ENCODE results near the gene TRAF5. TPM values are rescaled to one million over a fixed set of nuclear protein-coding genes. Genes with fewer than 3 reads are reported as not detected.

TRAF5 gene
- total RNA-seq, 1 experiment from 2014 or later, result 22.2 TPM

DNA sequence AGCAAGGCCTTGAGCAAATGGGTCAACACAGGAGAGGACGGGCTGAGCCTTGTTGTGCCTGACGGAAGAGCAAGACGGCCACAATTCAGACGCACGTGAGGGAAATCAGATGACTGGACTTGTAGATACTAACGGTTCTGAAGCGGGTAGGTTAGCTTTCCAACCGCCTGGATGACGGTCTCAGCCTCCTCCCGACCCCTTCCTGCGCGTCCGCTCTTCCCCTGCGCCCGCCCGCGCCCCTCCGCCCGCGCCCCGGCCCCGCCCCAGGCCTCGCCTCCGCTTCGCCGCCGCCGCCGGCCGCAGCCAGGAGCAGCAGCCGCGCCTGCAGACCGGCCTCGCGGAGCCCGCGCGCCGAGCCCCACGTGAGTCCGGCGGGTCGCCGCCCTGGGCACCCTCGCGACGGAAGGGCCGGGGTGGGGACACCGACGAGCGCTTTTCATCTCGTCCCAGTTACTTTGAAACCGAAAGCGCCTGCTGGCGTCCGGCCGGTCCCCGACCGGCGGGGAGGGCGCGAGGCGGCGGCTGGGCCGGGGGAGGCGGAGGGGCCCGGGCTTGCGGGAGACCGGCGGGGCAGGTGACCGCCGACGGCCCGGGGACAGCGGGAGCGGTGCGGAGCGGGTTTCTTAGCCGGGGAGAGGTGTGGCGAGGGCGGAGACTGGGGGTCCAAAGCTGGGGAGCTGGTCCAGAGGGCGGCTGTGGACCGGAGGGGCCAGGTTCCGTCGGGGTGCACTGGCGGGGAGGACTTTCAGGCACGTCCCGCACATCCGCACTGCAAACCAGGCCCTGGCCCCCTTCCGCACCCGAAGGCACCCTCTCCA, at the start of gene TRAF5 (continued):
- TF ChIP-seq, protein P1, sequence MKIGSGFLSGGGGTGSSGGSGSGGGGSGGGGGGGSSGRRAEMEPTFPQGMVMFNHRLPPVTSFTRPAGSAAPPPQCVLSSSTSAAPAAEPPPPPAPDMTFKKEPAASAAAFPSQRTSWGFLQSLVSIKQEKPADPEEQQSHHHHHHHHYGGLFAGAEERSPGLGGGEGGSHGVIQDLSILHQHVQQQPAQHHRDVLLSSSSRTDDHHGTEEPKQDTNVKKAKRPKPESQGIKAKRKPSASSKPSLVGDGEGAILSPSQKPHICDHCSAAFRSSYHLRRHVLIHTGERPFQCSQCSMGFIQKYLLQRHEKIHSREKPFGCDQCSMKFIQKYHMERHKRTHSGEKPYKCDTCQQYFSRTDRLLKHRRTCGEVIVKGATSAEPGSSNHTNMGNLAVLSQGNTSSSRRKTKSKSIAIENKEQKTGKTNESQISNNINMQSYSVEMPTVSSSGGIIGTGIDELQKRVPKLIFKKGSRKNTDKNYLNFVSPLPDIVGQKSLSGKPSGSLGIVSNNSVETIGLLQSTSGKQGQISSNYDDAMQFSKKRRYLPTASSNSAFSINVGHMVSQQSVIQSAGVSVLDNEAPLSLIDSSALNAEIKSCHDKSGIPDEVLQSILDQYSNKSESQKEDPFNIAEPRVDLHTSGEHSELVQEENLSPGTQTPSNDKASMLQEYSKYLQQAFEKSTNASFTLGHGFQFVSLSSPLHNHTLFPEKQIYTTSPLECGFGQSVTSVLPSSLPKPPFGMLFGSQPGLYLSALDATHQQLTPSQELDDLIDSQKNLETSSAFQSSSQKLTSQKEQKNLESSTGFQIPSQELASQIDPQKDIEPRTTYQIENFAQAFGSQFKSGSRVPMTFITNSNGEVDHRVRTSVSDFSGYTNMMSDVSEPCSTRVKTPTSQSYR (CRISPR knock-in tag; IDR thresholded peaks at IDR 0.05), result no peak
- TF ChIP-seq TP53 (CRISPR knock-in tag; IDR thresholded peaks at IDR 0.05) (peak; percentile 80; the same call in 1 of the 2 replicates), GTF2I (CRISPR knock-in tag; conservative IDR thresholded peaks at IDR 0.05) (no peak), KAT7 (CRISPR knock-in tag; IDR thresholded peaks at IDR 0.05; ENCODE audit: borderline replicate concordance) (0 out of 2 replicates have a peak, but pooled peaks have one; percentile 25), FOXK1 (CRISPR knock-in tag; IDR thresholded peaks at IDR 0.05) (0 out of 2 replicates have a peak, but pooled peaks have one; percentile 24), FOXJ3 (CRISPR knock-in tag; IDR thresholded peaks at IDR 0.05; ENCODE audit: borderline replicate concordance) (no peak), HMGA2 (CRISPR knock-in tag; IDR thresholded peaks at IDR 0.05) (no peak), ZNF671 (CRISPR knock-in tag; IDR thresholded peaks at IDR 0.05) (no peak), ZBTB21 (CRISPR knock-in tag; IDR thresholded peaks at IDR 0.05; ENCODE audit: borderline replicate concordance) (no peak), SP1 (CRISPR knock-in tag; conservative IDR thresholded peaks at IDR 0.05) (0 out of 2 replicates have a peak, but pooled peaks have one; percentile 40)
- TF ChIP-seq, protein P2, sequence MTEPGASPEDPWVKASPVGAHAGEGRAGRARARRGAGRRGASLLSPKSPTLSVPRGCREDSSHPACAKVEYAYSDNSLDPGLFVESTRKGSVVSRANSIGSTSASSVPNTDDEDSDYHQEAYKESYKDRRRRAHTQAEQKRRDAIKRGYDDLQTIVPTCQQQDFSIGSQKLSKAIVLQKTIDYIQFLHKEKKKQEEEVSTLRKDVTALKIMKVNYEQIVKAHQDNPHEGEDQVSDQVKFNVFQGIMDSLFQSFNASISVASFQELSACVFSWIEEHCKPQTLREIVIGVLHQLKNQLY (CRISPR knock-in tag; IDR thresholded peaks at IDR 0.05), result no peak
- TF ChIP-seq, protein P3, sequence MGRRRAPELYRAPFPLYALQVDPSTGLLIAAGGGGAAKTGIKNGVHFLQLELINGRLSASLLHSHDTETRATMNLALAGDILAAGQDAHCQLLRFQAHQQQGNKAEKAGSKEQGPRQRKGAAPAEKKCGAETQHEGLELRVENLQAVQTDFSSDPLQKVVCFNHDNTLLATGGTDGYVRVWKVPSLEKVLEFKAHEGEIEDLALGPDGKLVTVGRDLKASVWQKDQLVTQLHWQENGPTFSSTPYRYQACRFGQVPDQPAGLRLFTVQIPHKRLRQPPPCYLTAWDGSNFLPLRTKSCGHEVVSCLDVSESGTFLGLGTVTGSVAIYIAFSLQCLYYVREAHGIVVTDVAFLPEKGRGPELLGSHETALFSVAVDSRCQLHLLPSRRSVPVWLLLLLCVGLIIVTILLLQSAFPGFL (CRISPR knock-in tag; IDR thresholded peaks at IDR 0.05; ENCODE audit: borderline replicate concordance), result no peak
- TF ChIP-seq, protein P4, sequence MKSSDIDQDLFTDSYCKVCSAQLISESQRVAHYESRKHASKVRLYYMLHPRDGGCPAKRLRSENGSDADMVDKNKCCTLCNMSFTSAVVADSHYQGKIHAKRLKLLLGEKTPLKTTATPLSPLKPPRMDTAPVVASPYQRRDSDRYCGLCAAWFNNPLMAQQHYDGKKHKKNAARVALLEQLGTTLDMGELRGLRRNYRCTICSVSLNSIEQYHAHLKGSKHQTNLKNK (CRISPR knock-in tag; IDR thresholded peaks at IDR 0.05), result no peak
- TF ChIP-seq, protein P5, sequence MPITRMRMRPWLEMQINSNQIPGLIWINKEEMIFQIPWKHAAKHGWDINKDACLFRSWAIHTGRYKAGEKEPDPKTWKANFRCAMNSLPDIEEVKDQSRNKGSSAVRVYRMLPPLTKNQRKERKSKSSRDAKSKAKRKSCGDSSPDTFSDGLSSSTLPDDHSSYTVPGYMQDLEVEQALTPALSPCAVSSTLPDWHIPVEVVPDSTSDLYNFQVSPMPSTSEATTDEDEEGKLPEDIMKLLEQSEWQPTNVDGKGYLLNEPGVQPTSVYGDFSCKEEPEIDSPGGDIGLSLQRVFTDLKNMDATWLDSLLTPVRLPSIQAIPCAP (CRISPR knock-in tag; IDR thresholded peaks at IDR 0.05), result no peak
- TF ChIP-seq, protein P6, sequence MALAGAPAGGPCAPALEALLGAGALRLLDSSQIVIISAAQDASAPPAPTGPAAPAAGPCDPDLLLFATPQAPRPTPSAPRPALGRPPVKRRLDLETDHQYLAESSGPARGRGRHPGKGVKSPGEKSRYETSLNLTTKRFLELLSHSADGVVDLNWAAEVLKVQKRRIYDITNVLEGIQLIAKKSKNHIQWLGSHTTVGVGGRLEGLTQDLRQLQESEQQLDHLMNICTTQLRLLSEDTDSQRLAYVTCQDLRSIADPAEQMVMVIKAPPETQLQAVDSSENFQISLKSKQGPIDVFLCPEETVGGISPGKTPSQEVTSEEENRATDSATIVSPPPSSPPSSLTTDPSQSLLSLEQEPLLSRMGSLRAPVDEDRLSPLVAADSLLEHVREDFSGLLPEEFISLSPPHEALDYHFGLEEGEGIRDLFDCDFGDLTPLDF (CRISPR knock-in tag; IDR thresholded peaks at IDR 0.05), result no peak

DNA sequence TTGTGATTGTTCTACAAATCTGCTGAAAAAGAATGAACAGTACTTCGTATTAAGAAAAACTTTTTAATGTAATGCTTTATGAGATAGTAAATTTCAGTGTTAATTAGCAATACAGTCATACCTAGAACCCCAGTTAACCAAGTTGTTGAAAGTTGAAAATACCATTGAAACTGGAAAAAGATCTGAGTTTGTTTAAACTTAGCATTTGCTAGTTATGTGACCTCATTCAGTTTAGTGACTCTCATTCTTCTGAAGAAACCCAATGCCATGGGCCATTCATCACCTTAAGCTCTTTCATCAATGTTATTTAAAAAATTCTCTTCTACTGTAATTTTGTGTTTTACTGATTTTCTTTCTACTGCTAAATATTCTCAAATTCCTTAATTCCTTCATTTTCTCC, 47.3 kb upstream of the TRAF5 start:
- Mint-ChIP-seq H3K27me3 (ENCODE audit: low read depth) (no peaks in the 10 kb centered on the region), H3K36me3 (peaks cover 25% of the 10 kb centered on the region), H3K4me1 (no peaks in the 10 kb centered on the region), H3K4me3 (no peak overlapping the region), H3K9me3 (no peaks in the 10 kb centered on the region), H3K27ac (no peak overlapping the region)
- ChIA-PET POLR2A (no interaction called here), CTCF (no interaction called here)
- DNase-seq (ENCODE audit: low spot score) (no peak), ATAC-seq (no peak)
- TF ChIP-seq, protein P3 (CRISPR knock-in tag; IDR thresholded peaks at IDR 0.05; ENCODE audit: borderline replicate concordance), result no peak
- no peak for TF ChIP-seq ETV6 (CRISPR knock-in tag; IDR thresholded peaks at IDR 0.05)
- TF ChIP-seq, protein P7, sequence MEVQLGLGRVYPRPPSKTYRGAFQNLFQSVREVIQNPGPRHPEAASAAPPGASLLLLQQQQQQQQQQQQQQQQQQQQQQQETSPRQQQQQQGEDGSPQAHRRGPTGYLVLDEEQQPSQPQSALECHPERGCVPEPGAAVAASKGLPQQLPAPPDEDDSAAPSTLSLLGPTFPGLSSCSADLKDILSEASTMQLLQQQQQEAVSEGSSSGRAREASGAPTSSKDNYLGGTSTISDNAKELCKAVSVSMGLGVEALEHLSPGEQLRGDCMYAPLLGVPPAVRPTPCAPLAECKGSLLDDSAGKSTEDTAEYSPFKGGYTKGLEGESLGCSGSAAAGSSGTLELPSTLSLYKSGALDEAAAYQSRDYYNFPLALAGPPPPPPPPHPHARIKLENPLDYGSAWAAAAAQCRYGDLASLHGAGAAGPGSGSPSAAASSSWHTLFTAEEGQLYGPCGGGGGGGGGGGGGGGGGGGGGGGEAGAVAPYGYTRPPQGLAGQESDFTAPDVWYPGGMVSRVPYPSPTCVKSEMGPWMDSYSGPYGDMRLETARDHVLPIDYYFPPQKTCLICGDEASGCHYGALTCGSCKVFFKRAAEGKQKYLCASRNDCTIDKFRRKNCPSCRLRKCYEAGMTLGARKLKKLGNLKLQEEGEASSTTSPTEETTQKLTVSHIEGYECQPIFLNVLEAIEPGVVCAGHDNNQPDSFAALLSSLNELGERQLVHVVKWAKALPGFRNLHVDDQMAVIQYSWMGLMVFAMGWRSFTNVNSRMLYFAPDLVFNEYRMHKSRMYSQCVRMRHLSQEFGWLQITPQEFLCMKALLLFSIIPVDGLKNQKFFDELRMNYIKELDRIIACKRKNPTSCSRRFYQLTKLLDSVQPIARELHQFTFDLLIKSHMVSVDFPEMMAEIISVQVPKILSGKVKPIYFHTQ (CRISPR knock-in tag; IDR thresholded peaks at IDR 0.05), result no peak
- TF ChIP-seq, protein P8, sequence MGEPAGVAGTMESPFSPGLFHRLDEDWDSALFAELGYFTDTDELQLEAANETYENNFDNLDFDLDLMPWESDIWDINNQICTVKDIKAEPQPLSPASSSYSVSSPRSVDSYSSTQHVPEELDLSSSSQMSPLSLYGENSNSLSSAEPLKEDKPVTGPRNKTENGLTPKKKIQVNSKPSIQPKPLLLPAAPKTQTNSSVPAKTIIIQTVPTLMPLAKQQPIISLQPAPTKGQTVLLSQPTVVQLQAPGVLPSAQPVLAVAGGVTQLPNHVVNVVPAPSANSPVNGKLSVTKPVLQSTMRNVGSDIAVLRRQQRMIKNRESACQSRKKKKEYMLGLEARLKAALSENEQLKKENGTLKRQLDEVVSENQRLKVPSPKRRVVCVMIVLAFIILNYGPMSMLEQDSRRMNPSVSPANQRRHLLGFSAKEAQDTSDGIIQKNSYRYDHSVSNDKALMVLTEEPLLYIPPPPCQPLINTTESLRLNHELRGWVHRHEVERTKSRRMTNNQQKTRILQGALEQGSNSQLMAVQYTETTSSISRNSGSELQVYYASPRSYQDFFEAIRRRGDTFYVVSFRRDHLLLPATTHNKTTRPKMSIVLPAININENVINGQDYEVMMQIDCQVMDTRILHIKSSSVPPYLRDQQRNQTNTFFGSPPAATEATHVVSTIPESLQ (CRISPR knock-in tag; IDR thresholded peaks at IDR 0.05), result no peak
- no peak for TF ChIP-seq IRF2 (CRISPR knock-in tag; IDR thresholded peaks at IDR 0.05; ENCODE audit: borderline replicate concordance, low read depth)
- no peak for TF ChIP-seq CREB1 (CRISPR knock-in tag; IDR thresholded peaks at IDR 0.05)
- TF ChIP-seq ZNF416 (CRISPR knock-in tag; IDR thresholded peaks at IDR 0.05), result no peak
